Kidney (tissue), 14 donors: Measurements from ENCODE around the gene PEAK1. TPM values are rescaled to one million over a fixed set of nuclear protein-coding genes. Genes with fewer than 3 reads are reported as not detected.

Experiments
- DNase-seq, 5 donors: peaks; one replicate each; pipeline ENCODE4 v3.0.0-alpha.2; 2013 to 2020
- FAIRE-seq: peaks from 2 replicates; lab custom pipeline; 2012; peaks lifted over from hg19 to GRCh38; lab: Jason Lieb, UNC
- H3K27ac ChIP-seq, 2 donors: one replicate each; pipeline ENCODE4 v1.7.0; 2013; ENCODE audit warnings: low read depth in 2 of 2, low read length in 2 of 2, inconsistent platforms in 1 of 2
- H3K27me3 ChIP-seq: one replicate; pipeline ENCODE4 v1.7.1; 2013; ENCODE audit warnings: low read length, inconsistent platforms; ENCODE audit not compliant: control insufficient read depth, insufficient read depth
- H3K36me3 ChIP-seq, 3 donors: one replicate each; pipeline versions ENCODE4 v1.7.0 to v1.7.1; 2013; ENCODE audit warnings: low read length in 3 of 3, control low read depth in 1 of 3, inconsistent platforms in 1 of 3; ENCODE audit not compliant: insufficient read depth in 3 of 3, control insufficient read depth in 2 of 3
- H3K4me1 ChIP-seq, 3 donors: one replicate each; pipeline versions ENCODE4 v1.7.0 to v1.7.1; 2013; ENCODE audit warnings: low read length in 3 of 3, inconsistent platforms in 1 of 3, low read depth in 1 of 3; ENCODE audit not compliant: control insufficient read depth in 2 of 3, insufficient read depth in 2 of 3
- H3K4me3 ChIP-seq, 3 donors: one replicate each; pipeline versions ENCODE4 v1.7.0 to v1.8.1; 2013; ENCODE audit warnings: low read length in 3 of 3, control low read depth in 1 of 3, inconsistent platforms in 1 of 3
- H3K9ac ChIP-seq, 3 donors: one replicate each; pipeline versions ENCODE4 v1.7.0 to v1.7.1; 2013; ENCODE audit warnings: low read length in 3 of 3, control low read depth in 1 of 3, inconsistent platforms in 1 of 3
- H3K9me3 ChIP-seq, 3 donors: one replicate each; pipeline versions ENCODE4 v1.7.0 to v1.7.1; 2013; ENCODE audit warnings: low read length in 3 of 3, control low read depth in 1 of 3, inconsistent platforms in 1 of 3; ENCODE audit not compliant: control insufficient read depth in 2 of 3, insufficient read depth in 1 of 3
- intact Hi-C: fragments of 100-400 bp; cut with DNase I; formaldehyde crosslinking; loops from one replicate; pipeline ENCODE4 v1.11.1; 2022
- polyA plus RNA-seq: library from polyadenylated mRNA; stranded (reverse); fragments of 350-450 nt; fragmentation: Illumina TruSeq; extraction: RNeasy Lipid Tissue Mini Kit (QIAGEN cat#74804); gene quantifications from one replicate; pipeline ENCODE4 v1.2.3, GENCODE V29; 2014; ENCODE audit warnings: low read depth, low replicate concordance; ENCODE audit not compliant: insufficient read depth
- total RNA-seq: library from RNA; stranded (reverse); fragmentation: NEBNext Ultra II Directional; extraction: Animal tissue kit (Norgen Biotek cat#: 25700); gene quantifications from one replicate; pipeline ENCODE4 v1.2.1, GENCODE V29; 2021
- TF ChIP-seq, protein P1 (sequence below): IDR thresholded peaks from 3 replicates; pipeline ENCODE4 v1.5.1; 2012; ENCODE audit warnings: mild to moderate bottlenecking, moderate library complexity, borderline replicate concordance; ENCODE audit not compliant: insufficient read depth; ENCODE audit errors: extremely low read depth
- donor health status: control.
- donor health status: control.
- donor health status: control.
- donor health status: control.
- donor health status: control.
- donor health status: DM: yes; HTN: yes; CAD: no.
- donor health status: Normal renal cell carcinoma (clear cell type).

PEAK1 gene
- total and polyA plus RNA-seq, 2 donors from 2014 or later, result 2.9 to 50.3 TPM

DNA sequence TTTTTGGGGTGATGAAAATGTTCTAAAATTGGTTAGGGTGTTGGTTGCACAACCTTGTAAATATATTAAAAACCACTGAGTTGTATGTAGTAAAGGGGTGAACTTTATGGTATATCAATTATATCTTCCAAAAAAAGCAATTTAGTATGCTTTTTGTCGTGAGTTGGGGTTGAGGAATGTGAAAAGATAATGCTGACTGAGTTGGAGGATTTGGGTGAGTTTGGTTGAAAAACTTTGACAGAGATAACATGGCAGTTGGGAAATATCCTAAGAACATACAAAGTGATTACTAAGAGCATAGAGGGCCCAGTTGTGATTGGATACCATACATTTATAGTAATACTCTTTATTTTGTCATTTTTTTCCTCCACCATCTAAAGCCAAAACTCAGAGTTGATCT lies 34.4 kb upstream of the PEAK1 start:
- Histone ChIP-seq H3K4me1 (peaks cover 0 to 19% (median 12%) of the 10 kb centered on the region in 3 donors), H3K9me3 (no peaks in the 10 kb centered on the region), H3K9ac (no peak overlapping the region), H3K36me3 (peaks cover 2 to 9% (median 5%) of the 10 kb centered on the region in 3 donors), H3K27ac (no peak overlapping the region), H3K4me3 (no peak overlapping the region), H3K27me3 (no peaks in the 10 kb centered on the region)
- no peak for FAIRE-seq
- intact Hi-C loops, result no loop called here
- DNase-seq, result no peak
- TF ChIP-seq, protein P1, sequence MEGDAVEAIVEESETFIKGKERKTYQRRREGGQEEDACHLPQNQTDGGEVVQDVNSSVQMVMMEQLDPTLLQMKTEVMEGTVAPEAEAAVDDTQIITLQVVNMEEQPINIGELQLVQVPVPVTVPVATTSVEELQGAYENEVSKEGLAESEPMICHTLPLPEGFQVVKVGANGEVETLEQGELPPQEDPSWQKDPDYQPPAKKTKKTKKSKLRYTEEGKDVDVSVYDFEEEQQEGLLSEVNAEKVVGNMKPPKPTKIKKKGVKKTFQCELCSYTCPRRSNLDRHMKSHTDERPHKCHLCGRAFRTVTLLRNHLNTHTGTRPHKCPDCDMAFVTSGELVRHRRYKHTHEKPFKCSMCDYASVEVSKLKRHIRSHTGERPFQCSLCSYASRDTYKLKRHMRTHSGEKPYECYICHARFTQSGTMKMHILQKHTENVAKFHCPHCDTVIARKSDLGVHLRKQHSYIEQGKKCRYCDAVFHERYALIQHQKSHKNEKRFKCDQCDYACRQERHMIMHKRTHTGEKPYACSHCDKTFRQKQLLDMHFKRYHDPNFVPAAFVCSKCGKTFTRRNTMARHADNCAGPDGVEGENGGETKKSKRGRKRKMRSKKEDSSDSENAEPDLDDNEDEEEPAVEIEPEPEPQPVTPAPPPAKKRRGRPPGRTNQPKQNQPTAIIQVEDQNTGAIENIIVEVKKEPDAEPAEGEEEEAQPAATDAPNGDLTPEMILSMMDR, result no peak

GRCh38 chr15:77446840-77447390 lies 27.0 kb upstream of the PEAK1 start:
- Histone ChIP-seq H3K9ac (no peak overlapping the region), H3K27ac (no peak overlapping the region), H3K9me3 (no peaks in the 10 kb centered on the region), H3K36me3 (peaks cover 0 to 2% (median 0%) of the 10 kb centered on the region in 3 donors), H3K4me3 (no peak overlapping the region), H3K27me3 (no peaks in the 10 kb centered on the region), H3K4me1 (no peaks in the 10 kb centered on the region)
- intact Hi-C loops, result no loop called here
- DNase-seq (no peak), FAIRE-seq (no peak)
- TF ChIP-seq, protein P1, result no peak

DNA sequence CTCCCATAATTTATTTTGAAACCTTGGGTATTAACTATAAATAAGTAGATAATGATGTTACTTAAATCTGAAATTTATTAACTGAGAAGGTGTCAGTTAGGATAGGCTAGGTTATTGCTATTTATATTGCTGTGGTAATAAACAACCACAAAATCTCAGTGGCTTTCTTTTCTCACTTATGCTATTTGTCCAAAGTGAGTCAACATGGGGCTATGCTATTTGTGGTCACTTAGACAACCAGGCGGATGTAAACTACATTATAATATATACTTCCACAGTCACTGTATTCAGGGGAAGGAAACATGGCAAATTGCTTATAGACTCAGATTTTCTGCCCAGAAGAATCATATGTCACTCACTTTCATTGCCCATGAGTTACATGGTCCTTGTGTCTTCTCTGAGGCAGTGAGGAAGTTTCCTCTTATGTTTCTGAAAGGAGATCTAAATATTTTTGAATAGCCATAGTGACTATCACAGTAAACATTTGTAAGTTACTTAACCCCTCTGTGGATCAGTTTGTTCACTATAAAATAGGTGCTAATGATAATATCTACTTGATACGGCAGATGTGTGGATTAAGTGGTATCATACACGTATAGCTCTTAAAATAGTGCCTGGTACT lies 20.6 kb upstream of the PEAK1 start:
- Histone ChIP-seq H3K4me1 (peaks cover 0 to 2% (median 0%) of the 10 kb centered on the region in 3 donors), H3K9ac (no peak overlapping the region), H3K27ac (no peak overlapping the region), H3K4me3 (no peak overlapping the region), H3K27me3 (no peaks in the 10 kb centered on the region), H3K36me3 (no peaks in the 10 kb centered on the region), H3K9me3 (no peaks in the 10 kb centered on the region)
- intact Hi-C loops, result no loop called here
- no peak for DNase-seq
- FAIRE-seq, result no peak
- TF ChIP-seq, protein P1, result no peak
